ENCODE results near the gene NKAIN4.
A peak's percentile ranks its signal among the peaks of the same experiment; 100 is the strongest.
"Not testable (repeated sequence)": the region's sequence is repeated elsewhere in the genome, so short reads cannot be mapped to it uniquely, and the experiment has no call there.

NKAIN4 gene

DNA sequence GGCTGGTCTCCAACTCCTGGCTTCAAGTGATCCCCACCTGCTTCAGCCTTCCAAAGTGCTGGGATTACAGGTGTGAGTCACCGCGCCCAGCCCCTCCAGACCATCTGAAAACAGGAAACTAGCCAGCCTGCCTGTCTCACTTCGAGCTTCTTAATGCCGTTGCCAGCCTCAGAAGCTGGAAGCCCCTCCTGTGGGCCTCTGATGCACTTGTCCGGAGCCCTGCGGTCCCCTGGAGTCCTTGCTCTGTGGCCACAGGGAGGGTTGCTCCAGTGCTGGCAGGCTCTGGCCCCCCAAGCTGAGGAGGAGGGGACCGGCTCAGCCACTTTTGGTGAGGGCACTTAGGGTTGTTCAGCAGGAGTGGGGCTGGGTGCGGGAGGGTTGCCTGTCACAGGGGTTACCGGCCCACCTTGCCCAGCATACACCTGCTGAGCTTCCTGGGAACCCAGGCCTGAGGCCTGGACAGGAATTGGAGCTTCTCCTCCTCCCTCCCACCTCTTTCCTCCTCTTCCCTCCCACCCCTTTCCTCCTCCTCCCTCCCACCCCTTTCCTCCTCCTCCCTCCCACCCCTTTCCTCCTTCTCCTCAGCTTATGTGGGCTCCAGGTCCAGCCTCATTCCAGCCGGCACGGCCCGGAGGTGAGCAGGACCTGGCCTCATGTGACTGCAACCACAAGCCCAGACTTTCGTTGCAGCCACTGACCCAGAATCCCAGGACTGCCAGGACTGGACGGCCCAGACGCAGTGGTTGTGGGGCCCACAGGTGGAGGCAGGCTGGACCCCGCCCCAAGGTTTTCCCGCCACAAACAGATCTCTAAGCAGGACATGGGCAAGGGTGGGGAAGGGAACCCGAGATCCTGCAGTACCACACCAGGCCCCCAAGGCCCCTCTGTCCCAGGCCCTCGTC lies 28.0 kb downstream of the NKAIN4 start:
- H3K27ac Mint-ChIP-seq, result no peak overlapping the region
- no peak overlapping the region for H3K4me3 Mint-ChIP-seq
- DNase-seq, result no peak
- no peak for ATAC-seq (replicated peaks)
- no peaks in the 10 kb centered on the region for H3K36me3 Mint-ChIP-seq (ENCODE audit: insufficient read depth)
- no peaks in the 10 kb centered on the region for H3K9me3 Mint-ChIP-seq
- peaks cover 3% of the 10 kb centered on the region in 2 donors for H3K4me1 Mint-ChIP-seq (ENCODE audit: low read depth in 2 of 2)
- peaks cover 27 to 38% of the 10 kb centered on the region in 2 donors for H3K27me3 Mint-ChIP-seq

DNA sequence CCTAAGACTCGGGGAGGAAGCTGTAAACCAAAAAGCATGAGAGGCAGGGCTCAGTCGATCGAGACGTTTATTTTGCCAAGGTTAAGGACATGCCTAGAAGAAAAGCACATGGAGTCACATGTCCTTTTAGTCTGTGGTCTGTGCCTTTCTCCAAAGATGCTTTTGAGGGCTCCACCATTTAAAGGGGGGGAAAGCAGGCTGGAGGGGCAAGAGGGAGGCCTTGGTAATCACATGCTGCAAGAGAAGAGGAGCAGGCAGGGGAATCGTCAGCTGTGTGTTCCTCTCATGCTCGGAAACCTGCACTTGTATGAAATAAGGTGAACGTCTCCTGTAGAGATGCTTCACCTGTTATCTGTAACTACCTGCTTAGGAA lies 29.2 kb downstream of the NKAIN4 start:
- H3K27me3 Mint-ChIP-seq, result peaks cover 24 to 38% of the 10 kb centered on the region in 2 donors
- H3K27ac Mint-ChIP-seq, result no peak overlapping the region
- H3K9me3 Mint-ChIP-seq, result no peaks in the 10 kb centered on the region
- ATAC-seq (replicated peaks), result no peak
- no peaks in the 10 kb centered on the region for H3K36me3 Mint-ChIP-seq (ENCODE audit: insufficient read depth)
- no peak for DNase-seq
- H3K4me1 Mint-ChIP-seq (ENCODE audit: low read depth in 2 of 2), result peaks cover 0 to 3% of the 10 kb centered on the region in 2 donors
- H3K4me3 Mint-ChIP-seq, result no peak overlapping the region

DNA sequence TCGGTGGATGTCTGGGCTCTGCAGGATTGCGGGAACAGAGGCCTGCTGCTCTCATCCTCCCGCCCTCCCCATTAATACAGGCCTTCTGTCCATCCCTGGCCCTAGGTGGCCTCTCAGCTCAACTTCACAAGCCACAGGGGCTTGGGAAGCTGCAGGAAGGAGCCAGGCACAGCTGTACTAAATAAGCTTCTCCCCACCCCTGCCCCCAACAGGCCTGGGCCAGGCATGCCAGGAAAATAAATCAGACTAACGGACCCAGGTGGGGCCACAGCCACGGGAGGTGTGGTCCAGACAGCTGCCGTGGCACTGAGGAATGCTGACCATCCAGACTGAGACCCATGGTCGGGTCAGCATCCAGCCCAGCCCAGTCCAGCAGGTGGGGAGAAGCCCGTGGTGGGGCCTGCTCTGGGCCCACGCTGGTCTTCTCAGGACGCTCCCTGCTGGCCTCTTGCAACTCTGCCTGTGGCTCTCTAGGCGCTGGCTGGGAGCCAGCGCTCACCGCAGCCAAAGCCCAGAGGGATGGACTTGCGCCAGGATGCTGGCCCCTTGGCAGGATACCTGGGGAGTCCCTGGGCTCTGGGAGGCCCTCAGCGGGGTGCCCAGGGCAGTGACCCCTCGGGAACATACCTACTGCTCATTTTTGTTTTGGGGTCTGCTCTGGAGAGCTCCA lies 29.7 kb downstream of the NKAIN4 start:
- H3K27me3 Mint-ChIP-seq, result peaks cover 21 to 38% of the 10 kb centered on the region in 2 donors
- DNase-seq, result no peak
- H3K9me3 Mint-ChIP-seq, result no peaks in the 10 kb centered on the region
- H3K4me3 Mint-ChIP-seq, result no peak overlapping the region
- no peak overlapping the region for H3K27ac Mint-ChIP-seq
- ATAC-seq (replicated peaks), result no peak
- peaks cover 0 to 3% of the 10 kb centered on the region in 2 donors for H3K4me1 Mint-ChIP-seq (ENCODE audit: low read depth in 2 of 2)
- no peaks in the 10 kb centered on the region for H3K36me3 Mint-ChIP-seq (ENCODE audit: insufficient read depth)

DNA sequence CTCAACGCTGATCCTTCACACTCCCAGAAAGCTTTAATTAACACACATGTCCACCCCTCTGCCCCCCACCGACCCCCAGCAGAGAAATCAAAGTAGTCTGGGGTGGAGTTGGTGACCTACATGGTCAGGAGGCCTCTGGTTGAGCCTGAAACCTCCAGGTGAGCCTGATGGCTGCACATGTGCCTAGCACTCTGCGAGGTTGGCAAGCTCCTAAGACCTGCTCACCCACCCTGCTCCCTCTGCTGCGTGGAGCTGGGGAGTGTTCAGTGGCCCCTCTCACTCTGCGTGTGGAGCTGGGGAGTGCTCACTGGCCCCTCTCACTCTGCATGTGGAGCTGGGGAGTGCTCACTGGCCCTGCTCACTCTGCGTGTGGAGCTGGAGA lies 30.4 kb downstream of the NKAIN4 start:
- H3K4me3 Mint-ChIP-seq, result no peak overlapping the region
- no peak overlapping the region for H3K27ac Mint-ChIP-seq
- DNase-seq, result no peak
- ATAC-seq (replicated peaks), result no peak
- H3K9me3 Mint-ChIP-seq, result no peaks in the 10 kb centered on the region
- no peaks in the 10 kb centered on the region for H3K36me3 Mint-ChIP-seq (ENCODE audit: insufficient read depth)
- H3K27me3 Mint-ChIP-seq, result peaks cover 14 to 31% of the 10 kb centered on the region in 2 donors
- peaks cover 0 to 3% of the 10 kb centered on the region in 2 donors for H3K4me1 Mint-ChIP-seq (ENCODE audit: low read depth in 2 of 2)

DNA sequence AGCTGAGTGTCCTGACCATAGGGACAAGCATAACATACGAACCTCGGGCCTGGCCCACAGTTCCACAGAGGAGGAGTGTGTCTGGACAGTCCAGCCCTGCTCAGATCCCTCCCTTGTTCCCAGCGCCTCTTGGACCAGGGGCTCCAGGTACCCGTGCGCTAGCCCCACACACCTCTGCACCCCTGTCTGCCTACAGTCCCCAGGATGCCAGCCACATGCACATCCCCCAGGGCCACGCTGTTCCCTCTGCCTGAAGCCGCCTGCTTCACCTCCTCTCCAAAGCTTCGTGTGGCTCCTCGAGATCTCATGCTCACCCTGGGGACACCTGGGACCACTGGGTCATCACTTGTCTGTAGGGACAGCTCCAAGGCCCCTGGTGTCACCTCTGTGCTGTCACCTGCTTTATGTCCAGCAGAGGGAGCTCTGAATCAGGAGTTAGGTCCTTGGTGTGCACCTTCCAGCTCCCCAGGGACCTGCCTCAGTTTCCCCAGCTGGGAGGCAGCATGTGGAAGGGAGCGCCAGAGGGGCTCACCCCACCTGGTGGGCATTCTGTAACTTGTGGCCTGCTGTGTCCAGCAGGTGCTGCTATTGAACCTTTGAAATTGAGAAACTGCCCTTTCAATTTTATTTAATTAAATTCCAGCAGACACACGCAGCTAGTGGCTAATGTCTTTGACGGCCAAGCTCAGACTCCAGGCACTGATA lies 31.0 kb downstream of the NKAIN4 start:
- Mint-ChIP-seq H3K4me1 (ENCODE audit: low read depth in 2 of 2) (peaks cover 0 to 3% of the 10 kb centered on the region in 2 donors), H3K9me3 (no peaks in the 10 kb centered on the region), H3K27ac (no peak overlapping the region), H3K27me3 (peaks cover 8 to 25% of the 10 kb centered on the region in 2 donors), H3K36me3 (ENCODE audit: insufficient read depth) (no peaks in the 10 kb centered on the region), H3K4me3 (no peak overlapping the region)
- ATAC-seq (replicated peaks), result peak; percentile 61
- DNase-seq, result peak; percentile 37 to 46 (median 38)

DNA sequence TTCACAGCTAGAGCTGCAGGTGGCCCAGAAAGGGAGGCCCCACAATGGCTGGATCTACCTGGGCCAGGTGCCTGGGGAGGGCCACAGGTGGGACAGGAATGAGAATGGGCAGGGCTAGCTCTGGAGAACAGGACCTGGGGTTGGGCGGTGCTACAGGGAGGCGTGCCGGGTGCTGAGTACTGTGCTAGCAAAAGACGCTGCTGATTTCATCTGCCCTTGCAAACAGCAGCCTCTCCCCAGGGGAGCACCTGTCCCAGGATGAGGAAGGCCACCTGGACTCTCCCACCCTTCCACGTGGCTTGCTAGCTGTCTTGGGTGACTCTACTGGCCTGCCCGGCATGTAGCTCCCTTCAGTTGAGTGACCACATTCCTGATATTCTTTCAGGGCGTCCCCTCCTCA lies 31.7 kb downstream of the NKAIN4 start:
- H3K4me3 Mint-ChIP-seq, result no peak overlapping the region
- ATAC-seq (replicated peaks) (no peak), DNase-seq (no peak)
- H3K9me3 Mint-ChIP-seq, result no peaks in the 10 kb centered on the region
- peaks cover 0 to 3% of the 10 kb centered on the region in 2 donors for H3K4me1 Mint-ChIP-seq (ENCODE audit: low read depth in 2 of 2)
- no peak overlapping the region for H3K27ac Mint-ChIP-seq
- peaks cover 8 to 24% of the 10 kb centered on the region in 2 donors for H3K27me3 Mint-ChIP-seq
- no peaks in the 10 kb centered on the region for H3K36me3 Mint-ChIP-seq (ENCODE audit: insufficient read depth)

DNA sequence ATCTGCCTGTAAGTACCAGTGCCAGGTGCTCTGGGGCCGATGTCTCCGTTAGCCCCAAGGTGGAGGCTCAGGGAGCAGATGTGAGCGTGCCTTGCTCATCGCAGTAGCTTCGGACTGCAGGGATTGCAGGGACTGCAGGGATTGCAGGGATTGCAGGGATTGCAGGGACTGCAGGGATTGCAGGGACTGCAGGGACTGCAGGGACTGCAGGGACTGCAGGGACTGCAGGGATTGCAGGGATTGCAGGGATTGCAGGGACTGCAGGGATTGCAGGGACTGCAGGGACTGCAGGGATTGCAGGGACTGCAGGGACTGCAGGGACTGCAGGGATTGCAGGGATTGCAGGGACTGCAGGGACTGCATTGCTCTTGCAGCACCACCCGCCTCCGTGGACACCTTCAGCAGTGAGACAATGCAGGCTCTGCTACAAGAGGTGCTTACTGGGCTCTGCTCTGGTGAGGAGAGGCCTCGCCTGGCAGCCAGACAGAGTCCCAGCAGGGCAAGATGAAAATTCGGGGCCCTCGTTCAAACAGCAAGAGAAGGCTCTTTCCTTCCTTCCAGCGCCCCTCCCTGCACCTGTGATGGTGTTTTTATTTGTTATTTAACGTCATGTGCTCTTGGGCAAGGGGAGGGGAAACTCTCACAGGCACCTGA lies 32.7 kb downstream of the NKAIN4 start:
- ATAC-seq (replicated peaks); H3K36me3 Mint-ChIP-seq (ENCODE audit: insufficient read depth); H3K27ac Mint-ChIP-seq; H3K9me3 Mint-ChIP-seq; H3K4me1 Mint-ChIP-seq (ENCODE audit: low read depth in 2 of 2); DNase-seq; H3K4me3 Mint-ChIP-seq: not testable (repeated sequence)
- H3K27me3 Mint-ChIP-seq, result peaks cover 8 to 24% of the 10 kb centered on the region in 2 donors

DNA sequence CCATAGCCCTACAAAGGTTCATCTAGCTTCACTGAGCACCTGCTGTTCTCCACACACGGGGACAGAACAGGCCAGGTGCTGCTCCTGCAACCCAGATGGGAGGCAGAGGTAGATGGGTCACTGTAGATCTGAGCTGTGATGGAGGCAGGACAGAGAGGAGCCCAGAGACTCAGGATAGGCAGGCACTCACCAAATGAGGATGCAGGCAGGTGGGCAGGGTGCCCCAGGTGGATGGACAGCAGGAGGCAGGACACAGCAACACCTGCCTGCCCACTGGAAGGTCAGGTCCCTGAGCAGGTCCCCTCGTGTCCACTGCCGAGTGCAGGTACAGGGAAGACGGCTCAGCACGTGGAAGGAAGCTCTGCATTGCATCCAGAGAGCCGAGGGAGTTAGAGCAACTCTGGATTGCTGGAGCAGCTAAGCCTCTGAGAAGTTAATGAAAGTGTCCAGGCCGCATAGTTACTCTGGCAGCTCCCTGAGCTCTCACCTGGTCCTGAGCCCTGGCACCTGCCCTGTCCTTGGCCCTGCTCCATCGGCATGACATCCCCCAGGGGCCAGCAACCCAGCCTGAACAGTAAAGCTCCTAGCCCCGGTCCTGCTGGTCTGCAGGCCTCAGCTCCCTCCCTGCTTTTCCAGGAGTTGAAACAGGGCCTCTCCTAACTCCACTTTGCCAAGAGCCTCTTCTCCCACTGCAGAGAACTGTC lies 33.4 kb downstream of the NKAIN4 start:
- H3K27ac Mint-ChIP-seq, result no peak overlapping the region
- peaks cover 8 to 24% of the 10 kb centered on the region in 2 donors for H3K27me3 Mint-ChIP-seq
- DNase-seq (no peak), ATAC-seq (replicated peaks) (no peak)
- H3K9me3 Mint-ChIP-seq, result no peaks in the 10 kb centered on the region
- H3K4me3 Mint-ChIP-seq, result no peak overlapping the region
- H3K36me3 Mint-ChIP-seq (ENCODE audit: insufficient read depth), result no peaks in the 10 kb centered on the region
- H3K4me1 Mint-ChIP-seq (ENCODE audit: low read depth in 2 of 2), result peaks cover 4 to 7% of the 10 kb centered on the region in 2 donors

DNA sequence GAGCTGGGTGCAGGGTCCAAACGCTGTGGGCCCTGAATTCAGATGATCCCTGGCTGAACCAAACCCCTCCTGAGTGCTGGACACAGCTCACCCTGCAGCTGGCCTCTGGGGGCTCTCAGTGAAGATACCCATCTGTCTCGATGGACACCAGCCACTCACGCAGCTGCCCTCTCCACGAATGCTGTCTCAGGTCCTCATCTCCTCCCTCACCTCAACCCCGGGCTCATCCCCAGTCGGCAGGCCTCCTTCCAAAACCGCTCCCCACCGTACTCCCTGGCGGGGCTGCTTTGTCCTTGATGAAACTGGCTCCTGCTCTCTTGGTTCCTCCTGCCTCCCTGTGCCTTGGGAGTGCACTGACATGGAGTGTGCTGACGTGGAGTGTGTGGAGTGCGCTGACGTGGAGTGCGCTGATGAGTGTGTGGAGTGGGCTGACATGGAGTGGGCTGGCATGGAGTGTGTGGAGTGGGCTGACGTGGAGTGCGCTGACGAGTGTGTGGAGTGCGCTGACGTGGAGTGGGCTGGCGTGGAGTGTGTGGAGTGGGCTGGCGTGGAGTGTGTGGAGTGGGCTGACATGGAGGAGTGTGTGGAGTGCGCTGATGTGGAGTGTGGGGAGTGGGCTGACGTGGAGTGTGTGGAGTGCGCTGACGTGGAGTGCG lies 34.3 kb downstream of the NKAIN4 start:
- Mint-ChIP-seq H3K27ac (no peak overlapping the region), H3K36me3 (ENCODE audit: insufficient read depth) (peaks cover 4% of the 10 kb centered on the region), H3K9me3 (no peaks in the 10 kb centered on the region), H3K4me3 (no peak overlapping the region), H3K4me1 (ENCODE audit: low read depth in 2 of 2) (peaks cover 9 to 12% of the 10 kb centered on the region in 2 donors), H3K27me3 (peaks cover 8 to 24% of the 10 kb centered on the region in 2 donors)
- ATAC-seq (replicated peaks) (no peak), DNase-seq (no peak)

DNA sequence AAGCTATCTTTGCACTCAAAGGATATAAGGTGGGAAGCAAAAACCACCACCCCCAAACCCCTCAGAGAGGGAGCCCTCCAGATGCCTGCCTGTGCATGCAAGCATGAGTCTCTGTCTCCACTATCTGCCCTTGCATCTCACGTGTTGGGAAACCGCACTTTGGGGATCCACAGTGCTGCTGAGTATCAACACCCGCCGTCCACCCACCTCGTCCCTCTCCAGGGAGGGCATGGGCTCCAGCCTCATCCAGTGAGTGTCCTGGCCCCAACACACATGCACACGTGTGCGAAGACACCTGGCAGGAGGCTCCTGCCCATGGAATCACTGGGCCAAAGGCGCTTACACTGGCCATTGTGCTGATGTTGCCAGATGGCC lies 34.8 kb downstream of the NKAIN4 start:
- no peak overlapping the region for H3K4me3 Mint-ChIP-seq
- H3K27ac Mint-ChIP-seq, result no peak overlapping the region
- H3K36me3 Mint-ChIP-seq (ENCODE audit: insufficient read depth), result peaks cover 7% of the 10 kb centered on the region
- H3K9me3 Mint-ChIP-seq, result no peaks in the 10 kb centered on the region
- peaks cover 14 to 18% of the 10 kb centered on the region in 2 donors for H3K4me1 Mint-ChIP-seq (ENCODE audit: low read depth in 2 of 2)
- DNase-seq (no peak), ATAC-seq (replicated peaks) (no peak)
- peaks cover 8 to 24% of the 10 kb centered on the region in 2 donors for H3K27me3 Mint-ChIP-seq

DNA sequence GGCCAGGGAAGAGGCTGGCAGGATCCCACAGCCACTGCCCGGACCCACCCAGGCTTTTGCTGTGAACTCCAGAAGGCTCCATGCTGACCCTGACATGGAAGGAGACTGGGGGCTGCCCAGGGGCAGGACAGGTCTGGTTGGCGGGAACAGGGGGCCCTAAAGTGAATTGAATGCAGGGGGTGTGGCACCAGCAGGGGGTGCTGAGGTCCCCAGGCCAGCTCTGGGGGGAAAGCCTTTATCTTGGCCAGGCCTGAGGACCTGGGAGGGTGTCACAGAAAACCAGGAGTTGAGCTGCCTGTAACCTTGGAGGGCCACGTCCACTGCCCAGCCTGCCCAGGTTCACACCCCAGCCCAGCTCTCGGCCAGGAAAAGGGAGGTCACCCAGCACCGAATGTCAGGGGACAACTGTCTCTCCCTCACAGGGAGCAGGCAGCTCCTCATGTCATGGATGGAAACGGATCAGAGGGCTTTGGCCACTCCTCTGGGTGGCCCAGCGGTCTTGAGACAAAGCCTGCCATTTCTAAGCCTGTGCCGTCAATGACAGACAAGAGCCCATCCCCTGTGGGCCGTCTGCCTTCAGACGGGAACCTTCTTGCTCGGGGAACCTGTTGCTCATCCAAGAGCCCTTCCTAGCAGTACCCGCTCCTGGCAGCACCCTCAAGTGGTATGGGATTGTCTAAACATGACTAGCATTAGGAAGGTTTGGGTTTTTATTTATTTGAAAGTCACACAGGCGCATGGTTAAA lies 35.4 kb downstream of the NKAIN4 start:
- Mint-ChIP-seq H3K27me3 (peaks cover 8 to 24% of the 10 kb centered on the region in 2 donors), H3K9me3 (no peaks in the 10 kb centered on the region), H3K27ac (no peak overlapping the region), H3K36me3 (ENCODE audit: insufficient read depth) (peaks cover 9% of the 10 kb centered on the region), H3K4me3 (no peak overlapping the region), H3K4me1 (ENCODE audit: low read depth in 2 of 2) (peaks cover 20 to 23% of the 10 kb centered on the region in 2 donors)
- ATAC-seq (replicated peaks), result no peak
- DNase-seq, result no peak

DNA sequence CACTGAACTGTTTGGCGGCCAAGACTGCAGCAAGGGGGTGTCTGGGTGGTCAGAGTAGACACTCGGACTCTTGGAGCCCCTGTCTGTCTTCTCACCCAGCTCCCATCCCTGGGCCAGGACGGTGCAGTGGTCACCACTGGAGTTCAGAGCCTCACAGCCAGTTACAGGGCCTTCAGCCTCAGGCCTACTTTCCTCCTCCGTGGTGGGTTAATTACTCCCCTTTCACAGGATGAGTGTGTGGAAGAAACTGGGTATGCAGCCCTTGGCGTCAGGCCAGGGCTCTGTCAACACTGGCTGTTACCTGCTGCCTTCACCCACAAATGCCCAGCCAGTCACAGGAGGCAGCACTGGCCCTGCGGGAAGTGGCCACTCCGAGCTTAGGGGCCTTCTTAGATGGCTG lies 36.6 kb downstream of the NKAIN4 start:
- H3K4me3 Mint-ChIP-seq, result no peak overlapping the region
- H3K4me1 Mint-ChIP-seq (ENCODE audit: low read depth in 2 of 2), result peaks cover 26 to 29% of the 10 kb centered on the region in 2 donors
- H3K27me3 Mint-ChIP-seq, result peaks cover 8 to 24% of the 10 kb centered on the region in 2 donors
- H3K9me3 Mint-ChIP-seq, result no peaks in the 10 kb centered on the region
- H3K27ac Mint-ChIP-seq, result no peak overlapping the region
- DNase-seq, result no peak
- peaks cover 19% of the 10 kb centered on the region for H3K36me3 Mint-ChIP-seq (ENCODE audit: insufficient read depth)
- no peak for ATAC-seq (replicated peaks)

All from effector memory CD8-positive, alpha-beta T cell (primary cell).